ENCODE measurements around the gene STXBP3.

DNA sequence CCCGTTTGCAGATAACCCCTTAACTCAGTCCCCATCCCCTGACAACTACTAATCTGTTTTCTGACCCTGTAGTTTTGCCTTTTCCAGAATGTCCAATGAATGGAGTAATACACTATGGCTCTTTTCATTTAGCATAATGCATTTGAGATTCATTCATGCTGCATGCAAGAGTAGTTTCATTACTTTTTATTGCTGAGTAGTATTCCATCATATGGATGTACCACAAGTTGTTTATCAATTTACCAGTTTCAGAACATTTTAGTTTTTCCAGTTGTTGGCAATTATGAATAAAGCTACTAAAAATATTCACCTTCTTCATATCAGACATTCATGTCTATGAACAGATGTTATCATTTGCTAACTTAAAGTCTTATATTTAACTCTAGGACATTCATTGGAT, 45.3 kb downstream of the STXBP3 start:
- TF ChIP-seq, protein P1, sequence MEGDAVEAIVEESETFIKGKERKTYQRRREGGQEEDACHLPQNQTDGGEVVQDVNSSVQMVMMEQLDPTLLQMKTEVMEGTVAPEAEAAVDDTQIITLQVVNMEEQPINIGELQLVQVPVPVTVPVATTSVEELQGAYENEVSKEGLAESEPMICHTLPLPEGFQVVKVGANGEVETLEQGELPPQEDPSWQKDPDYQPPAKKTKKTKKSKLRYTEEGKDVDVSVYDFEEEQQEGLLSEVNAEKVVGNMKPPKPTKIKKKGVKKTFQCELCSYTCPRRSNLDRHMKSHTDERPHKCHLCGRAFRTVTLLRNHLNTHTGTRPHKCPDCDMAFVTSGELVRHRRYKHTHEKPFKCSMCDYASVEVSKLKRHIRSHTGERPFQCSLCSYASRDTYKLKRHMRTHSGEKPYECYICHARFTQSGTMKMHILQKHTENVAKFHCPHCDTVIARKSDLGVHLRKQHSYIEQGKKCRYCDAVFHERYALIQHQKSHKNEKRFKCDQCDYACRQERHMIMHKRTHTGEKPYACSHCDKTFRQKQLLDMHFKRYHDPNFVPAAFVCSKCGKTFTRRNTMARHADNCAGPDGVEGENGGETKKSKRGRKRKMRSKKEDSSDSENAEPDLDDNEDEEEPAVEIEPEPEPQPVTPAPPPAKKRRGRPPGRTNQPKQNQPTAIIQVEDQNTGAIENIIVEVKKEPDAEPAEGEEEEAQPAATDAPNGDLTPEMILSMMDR (IDR thresholded peaks at IDR 0.05; ENCODE audit: borderline replicate concordance, extremely low read depth, low read length, poor library complexity, severe bottlenecking) = no peak
- no peak for TF ChIP-seq EZH2 (IDR thresholded peaks at IDR 0.05; ENCODE audit: borderline replicate concordance, low read depth, low read length, severe bottlenecking)
